Sigmoid colon (tissue), 4 donors: Measurements from ENCODE around the gene SCN2A.

Source experiments
- CTCF ChIP-seq, 4 experiments: fragments of 450-650 bp in 3 of 4; fragments of 200-600 bp in 1 of 4; IDR thresholded peaks; one replicate each; pipeline ENCODE4 v1.5.1; 2016 to 2019; ENCODE audit warnings: antibody characterized with exemption in 4 of 4, mild to moderate bottlenecking in 3 of 4, moderate library complexity in 2 of 4
- EP300 ChIP-seq, 4 donors: sonication (generic); formaldehyde crosslinking; IDR thresholded peaks; one replicate each; pipeline ENCODE4 v1.6.1; 2017; ENCODE audit warnings: antibody characterized with exemption in 4 of 4
- POLR2A ChIP-seq, 2 donors: fragments of 450-650 bp; IDR thresholded peaks; one replicate each; pipeline ENCODE4 v1.6.1; 2016; ENCODE audit warnings: antibody characterized with exemption in 2 of 2, mild to moderate bottlenecking in 2 of 2, moderate library complexity in 2 of 2
- POLR2AphosphoS5 ChIP-seq, 4 donors: sonication (generic); formaldehyde crosslinking; IDR thresholded peaks; one replicate each; pipeline ENCODE4 v1.6.1; 2017; ENCODE audit warnings: antibody characterized with exemption in 4 of 4

DNA sequence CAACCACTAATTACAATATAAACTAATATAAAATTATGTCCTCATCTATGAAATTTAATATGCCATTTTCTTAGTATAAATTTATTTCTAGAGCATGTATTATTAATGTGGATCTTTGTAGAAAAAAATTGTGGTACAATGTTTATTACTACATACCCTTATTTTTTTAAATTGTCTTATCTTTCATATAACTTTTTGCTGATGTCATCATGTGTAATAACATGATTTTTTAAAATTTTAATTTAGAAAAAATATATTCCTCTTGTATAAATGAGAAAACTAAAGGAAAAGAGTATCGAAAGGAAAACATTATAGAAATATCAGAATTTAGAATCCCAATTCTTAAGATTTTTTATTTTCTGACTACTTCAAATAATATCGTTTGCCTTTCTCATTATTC is 49.9 kb downstream of the SCN2A start:
- TF ChIP-seq EP300 (IDR thresholded peaks at IDR 0.05) (no peak), CTCF (IDR thresholded peaks at IDR 0.05) (no peak), POLR2AphosphoS5 (IDR thresholded peaks at IDR 0.05) (no peak), POLR2A (IDR thresholded peaks at IDR 0.05) (no peak)
